Measurements from ENCODE around the gene JAG2.

JAG2 gene

GRCh38 chr14:105165761-105166485, 2.7 kb downstream of the JAG2 start:
- no peak for DNase-seq (ENCODE audit: low read depth in 4 of 4, low spot score in 1 of 4)

DNA sequence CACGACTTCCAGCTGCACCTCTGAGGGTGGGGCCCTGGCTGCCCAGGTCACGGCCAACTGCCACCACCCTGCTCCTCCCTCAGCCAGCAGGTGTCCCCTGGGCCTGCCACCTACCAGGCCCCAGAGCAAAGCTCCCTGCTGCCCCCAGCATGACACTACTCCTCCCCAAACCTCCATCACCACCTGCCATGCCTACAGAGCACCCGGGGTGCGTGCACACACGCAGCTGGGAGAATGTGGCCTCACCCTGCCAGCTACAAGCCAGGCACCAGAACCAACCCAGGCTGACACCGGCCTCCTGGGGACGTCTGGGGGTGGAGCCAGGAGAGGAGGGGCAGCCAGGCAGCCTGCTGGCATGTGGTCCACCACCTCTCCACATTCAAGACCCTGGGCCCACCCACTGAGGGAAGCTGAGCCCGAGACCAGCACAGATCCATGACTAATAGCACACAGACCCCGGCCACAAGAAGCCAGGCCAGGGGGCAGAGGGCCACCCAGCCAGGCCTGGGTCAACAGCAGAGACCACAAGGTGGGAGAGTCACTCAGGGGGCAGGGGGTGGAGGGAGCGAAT, 3.4 kb downstream of the JAG2 start:
- no peak for DNase-seq (ENCODE audit: low read depth in 4 of 4, low spot score in 1 of 4)

DNA sequence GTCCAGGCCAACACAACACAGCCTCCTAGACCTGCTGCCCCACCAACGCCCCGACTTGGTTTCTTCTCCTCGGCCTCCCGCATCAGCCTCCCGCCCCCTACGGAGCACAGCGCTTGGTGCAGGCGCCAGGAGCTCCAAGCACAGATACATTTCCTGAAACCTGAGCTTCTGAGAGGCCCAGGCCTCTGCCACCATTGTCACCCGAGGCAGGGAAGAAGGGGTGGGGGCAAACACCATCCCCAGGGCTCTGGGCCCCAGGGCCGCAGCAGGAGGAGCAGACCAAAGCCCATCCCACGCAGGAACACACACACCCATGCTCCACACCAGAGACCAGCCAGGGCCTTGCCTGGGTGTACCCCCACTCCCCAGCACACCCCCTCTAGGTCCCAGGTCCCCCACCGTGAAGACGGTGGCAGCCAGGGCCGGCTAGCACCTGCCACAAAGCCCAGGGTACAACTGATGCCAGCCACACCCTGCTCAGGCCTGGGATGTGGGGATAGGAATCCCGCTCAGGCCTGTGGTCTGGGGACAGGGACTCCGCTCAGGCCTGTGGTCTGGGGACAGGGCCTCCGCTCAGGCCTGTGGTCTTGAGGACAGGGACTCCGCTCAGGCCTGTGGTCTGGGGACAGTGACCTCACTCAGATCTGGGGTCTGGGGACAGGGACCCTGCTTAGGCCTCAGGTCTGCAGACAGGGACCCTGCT, 5.4 kb downstream of the JAG2 start:
- DNase-seq (ENCODE audit: low read depth in 4 of 4, low spot score in 1 of 4): no peak

- no peak for DNase-seq (ENCODE audit: low read depth in 4 of 4, low spot score in 1 of 4)
Measured at GRCh38 chr14:105162669-105162979, 6.0 kb downstream of the JAG2 start.

GRCh38 chr14:105161964-105162668, 6.5 kb downstream of the JAG2 start:
- DNase-seq (ENCODE audit: low read depth in 4 of 4, low spot score in 1 of 4): no peak

- no peak for DNase-seq (ENCODE audit: low read depth in 4 of 4, low spot score in 1 of 4)
Measured at GRCh38 chr14:105161309-105161708, 7.3 kb downstream of the JAG2 start.

GRCh38 chr14:105160776-105161175, 7.8 kb downstream of the JAG2 start:
- DNase-seq (ENCODE audit: low read depth in 4 of 4, low spot score in 1 of 4): no peak

GRCh38 chr14:105159344-105159743, 9.2 kb downstream of the JAG2 start:
- DNase-seq (ENCODE audit: low read depth in 4 of 4, low spot score in 1 of 4): no peak

- DNase-seq (ENCODE audit: low read depth in 4 of 4, low spot score in 1 of 4): no peak
Measured at GRCh38 chr14:105158794-105159193, 9.8 kb downstream of the JAG2 start.

- no peak for DNase-seq (ENCODE audit: low read depth in 4 of 4, low spot score in 1 of 4)
Measured at GRCh38 chr14:105157872-105158271, 10.7 kb downstream of the JAG2 start.

GRCh38 chr14:105156414-105157375, 11.9 kb downstream of the JAG2 start:
- DNase-seq (ENCODE audit: low read depth in 4 of 4, low spot score in 1 of 4): no peak

DNA sequence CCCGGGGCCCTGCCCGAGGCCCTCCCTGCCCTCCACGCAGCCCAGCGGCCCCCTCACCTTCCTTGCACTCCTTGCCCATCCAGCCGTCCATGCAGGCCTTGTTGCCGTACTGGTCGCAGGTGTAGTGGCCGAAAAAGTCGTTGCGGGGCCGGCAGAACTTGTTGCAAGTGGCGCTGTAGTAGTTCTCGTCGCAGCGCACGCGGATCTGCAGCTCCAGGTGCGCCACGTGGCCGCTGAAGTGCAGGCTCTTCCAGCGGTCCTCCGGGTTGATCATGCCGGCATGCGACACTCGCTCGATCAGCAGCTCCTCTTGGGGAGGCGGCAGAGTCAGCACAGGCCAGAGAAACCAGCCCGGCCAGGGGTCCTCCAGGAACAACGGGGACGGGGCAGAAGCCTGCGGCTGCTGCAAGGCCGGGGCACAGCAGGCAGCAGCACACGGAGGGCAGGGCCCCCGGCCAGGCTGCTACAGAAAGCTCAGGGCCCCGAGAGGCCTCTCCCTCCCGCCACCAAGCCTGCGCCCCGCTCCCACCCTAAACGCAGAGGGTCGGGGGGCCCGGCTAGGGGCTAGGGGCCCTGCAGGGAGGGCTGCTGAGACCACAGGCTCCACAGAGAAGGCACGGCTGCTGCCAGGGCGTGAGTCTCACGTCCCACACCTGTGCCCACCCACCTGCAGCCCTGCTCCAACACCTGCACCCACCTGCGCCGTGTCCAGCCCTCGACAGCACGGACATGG, 12.7 kb downstream of the JAG2 start:
- no peak for DNase-seq (ENCODE audit: low read depth in 4 of 4, low spot score in 1 of 4)

DNA sequence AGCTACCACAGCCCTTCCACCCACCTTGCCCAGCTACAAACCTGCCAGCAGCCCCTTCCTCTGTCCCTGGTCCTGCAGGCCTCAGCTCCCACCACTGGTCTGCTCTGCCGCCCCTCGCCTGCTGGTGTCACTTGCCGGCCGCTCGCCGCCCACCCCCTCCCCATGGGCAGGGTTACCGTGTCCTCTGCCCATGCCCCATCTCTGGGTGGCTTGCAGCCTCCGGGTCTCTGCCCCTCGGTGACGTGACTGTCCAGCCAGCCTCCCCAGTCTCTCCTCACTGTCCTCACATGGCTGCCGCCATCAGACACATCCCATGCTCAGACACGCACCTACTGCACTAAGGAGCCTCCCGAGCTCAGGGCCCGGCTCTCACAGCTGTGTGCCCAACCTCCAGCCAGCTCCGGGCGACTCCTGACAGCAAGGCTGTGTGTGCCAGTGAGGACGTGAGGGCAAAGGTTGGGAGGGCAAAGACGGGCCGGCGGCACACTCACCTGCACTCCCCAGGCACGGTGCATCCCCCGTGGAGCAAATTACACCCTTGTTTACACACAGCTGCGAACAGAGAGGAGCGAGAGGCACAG, 13.4 kb downstream of the JAG2 start:
- DNase-seq (ENCODE audit: low read depth in 4 of 4, low spot score in 1 of 4): no peak

- DNase-seq (ENCODE audit: low read depth in 4 of 4, low spot score in 1 of 4): no peak
Measured at GRCh38 chr14:105154476-105154871, 14.1 kb downstream of the JAG2 start.

- DNase-seq (ENCODE audit: low read depth in 4 of 4, low spot score in 1 of 4): no peak
Measured at GRCh38 chr14:105153739-105154475, 14.7 kb downstream of the JAG2 start.

DNA sequence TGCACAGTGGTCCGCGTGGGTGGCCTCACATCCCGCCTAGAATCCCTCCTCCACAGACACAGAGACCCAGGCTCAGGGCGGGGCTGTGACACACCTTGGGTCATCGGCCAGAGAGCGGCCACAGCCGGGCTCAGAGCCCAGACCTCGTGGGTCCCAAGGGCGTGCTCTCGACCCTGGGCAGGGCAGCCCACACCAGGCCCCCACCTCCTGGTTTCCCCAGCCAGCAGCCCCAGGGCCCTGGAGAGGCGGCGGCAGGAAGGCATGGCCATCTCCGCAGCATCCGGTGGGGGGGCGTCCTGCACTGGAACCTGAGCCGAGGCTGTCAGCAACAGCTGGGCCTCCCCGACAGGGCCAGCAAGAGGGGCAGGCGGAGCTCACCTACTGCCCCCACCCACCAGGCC, 15.2 kb downstream of the JAG2 start:
- no peak for DNase-seq (ENCODE audit: low read depth in 4 of 4, low spot score in 1 of 4)

DNA sequence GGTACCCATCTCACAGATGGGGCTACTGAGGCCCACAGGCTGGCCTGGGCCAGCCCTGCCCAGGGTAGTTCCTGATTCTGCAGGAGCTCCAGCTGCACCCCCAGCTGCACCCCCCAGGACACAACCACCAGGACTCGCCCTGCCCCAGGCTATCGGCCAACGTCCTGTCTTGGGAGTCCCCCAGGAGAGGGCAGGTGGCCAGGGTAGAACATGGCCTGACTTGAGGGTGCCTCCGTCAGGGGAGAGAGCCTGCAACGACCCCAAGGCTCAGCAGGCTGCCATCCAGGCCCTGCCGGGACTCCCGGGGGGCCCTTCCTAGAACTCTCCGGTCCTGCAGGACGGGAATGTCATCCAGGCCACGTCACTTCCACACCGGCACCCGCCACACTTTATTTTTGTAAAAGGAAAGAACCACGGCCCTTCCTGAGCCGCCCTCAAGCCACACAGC, 15.8 kb downstream of the JAG2 start:
- no peak for DNase-seq (ENCODE audit: low read depth in 4 of 4, low spot score in 1 of 4)

GRCh38 chr14:105151838-105152793, 16.5 kb downstream of the JAG2 start:
- no peak for DNase-seq (ENCODE audit: low read depth in 4 of 4, low spot score in 1 of 4)

All from stimulated activated CD4-positive, alpha-beta T cell treated with anti-CD3 and anti-CD28 coated beads, Interleukin-1b, Interleukin-23, amount 100 ng/mL, for 24 hours (primary cell).